Activated T-cell treated with anti-CD3 and anti-CD28 coated beads, Interleukin-2, amount 50 U/mL, for 48 hours (primary cell): Measurements from ENCODE around the gene DOCK1.

Experiments used
- DNase-seq, 2 experiments: peaks; one replicate each; pipeline ENCODE4 v3.0.0-alpha.2; 2020

The DOCK1 gene

GRCh38 chr10:127414024-127414423 is 508.8 kb downstream of the DOCK1 start:
- DNase-seq: no peak

GRCh38 chr10:127415116-127415515 is 509.9 kb downstream of the DOCK1 start:
- DNase-seq: no peak

GRCh38 chr10:127415901-127416581 is 510.8 kb downstream of the DOCK1 start:
- no peak for DNase-seq

GRCh38 chr10:127417031-127417430 is 511.8 kb downstream of the DOCK1 start:
- no peak for DNase-seq

GRCh38 chr10:127417686-127418401 is 512.6 kb downstream of the DOCK1 start:
- DNase-seq: no peak

GRCh38 chr10:127418536-127419168 is 513.4 kb downstream of the DOCK1 start:
- no peak for DNase-seq

- DNase-seq: no peak
Observed at GRCh38 chr10:127420138-127420684, 515.0 kb downstream of the DOCK1 start.

- no peak for DNase-seq
Observed at GRCh38 chr10:127423218-127423915, 518.1 kb downstream of the DOCK1 start.

- no peak for DNase-seq
Observed at GRCh38 chr10:127424594-127425264, 519.5 kb downstream of the DOCK1 start.

GRCh38 chr10:127426746-127427145 is 521.5 kb downstream of the DOCK1 start:
- DNase-seq: no peak

- DNase-seq: no peak
Observed at GRCh38 chr10:127427926-127428325, 522.7 kb downstream of the DOCK1 start.

- no peak for DNase-seq
Observed at GRCh38 chr10:127428385-127428980, 523.3 kb downstream of the DOCK1 start.

- DNase-seq: no peak
Observed at GRCh38 chr10:127429601-127430312, 524.5 kb downstream of the DOCK1 start.

GRCh38 chr10:127431525-127431924 is 526.3 kb downstream of the DOCK1 start:
- no peak for DNase-seq

GRCh38 chr10:127434006-127434405 is 528.8 kb downstream of the DOCK1 start:
- no peak for DNase-seq

GRCh38 chr10:127435246-127435645 is 530.0 kb downstream of the DOCK1 start:
- DNase-seq: no peak

GRCh38 chr10:127440371-127440770 is 535.1 kb downstream of the DOCK1 start:
- DNase-seq: no peak

GRCh38 chr10:127441350-127442219 is 536.4 kb downstream of the DOCK1 start:
- no peak for DNase-seq

GRCh38 chr10:127442220-127442525 is 536.9 kb downstream of the DOCK1 start:
- DNase-seq: no peak

- no peak for DNase-seq
Observed at GRCh38 chr10:127444155-127444554, 538.9 kb downstream of the DOCK1 start.

GRCh38 chr10:127447197-127447596 is 542.0 kb downstream of the DOCK1 start:
- DNase-seq: no peak
